Suppressor macrophage treated with lipopolysaccharide for 1 hour (primary cell): ENCODE measurements around the gene EFCAB9.

ENCODE experiments used
- DNase-seq, 3 donors: peaks; one replicate each; pipeline ENCODE4 v3.0.0-alpha.2; 2020 to 2022

Gene EFCAB9

DNA sequence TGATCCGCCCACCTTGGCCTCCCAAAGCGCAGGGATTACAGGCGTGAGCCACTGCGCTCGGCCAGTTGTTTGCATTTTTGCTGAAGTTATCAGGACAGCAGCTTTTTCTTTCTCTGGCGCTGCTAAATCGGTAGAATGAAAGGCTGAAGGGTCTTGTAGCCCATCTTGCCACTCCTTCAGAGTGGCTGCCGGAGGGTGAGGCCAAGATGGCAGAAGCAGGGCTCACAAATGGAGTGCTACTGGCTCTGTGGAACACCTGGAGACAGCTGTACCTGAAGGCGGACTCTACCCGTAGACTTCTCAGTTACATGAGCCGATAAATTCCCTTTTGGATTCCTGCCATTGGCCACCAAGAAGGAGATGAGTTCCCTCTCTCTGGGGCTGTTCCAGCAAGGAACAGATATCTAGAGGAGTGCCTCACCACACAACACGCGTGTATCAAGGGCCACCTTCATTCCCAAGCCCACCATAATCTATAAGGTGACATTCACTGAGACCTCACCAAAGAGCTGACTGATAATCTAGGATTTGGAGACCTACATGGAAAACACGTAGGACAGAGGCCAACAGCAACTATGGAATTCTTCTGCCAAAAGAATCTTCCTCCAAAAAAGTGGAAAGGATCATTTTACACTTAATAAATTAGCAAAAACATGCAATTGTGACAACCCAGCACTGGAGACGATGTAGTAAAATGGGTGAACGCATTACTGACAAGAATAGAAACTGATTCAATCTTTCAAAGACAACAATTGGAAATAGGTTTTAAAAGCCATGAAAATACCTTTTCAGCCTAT is 27.7 kb upstream of the EFCAB9 start:
- DNase-seq: no peak

DNA sequence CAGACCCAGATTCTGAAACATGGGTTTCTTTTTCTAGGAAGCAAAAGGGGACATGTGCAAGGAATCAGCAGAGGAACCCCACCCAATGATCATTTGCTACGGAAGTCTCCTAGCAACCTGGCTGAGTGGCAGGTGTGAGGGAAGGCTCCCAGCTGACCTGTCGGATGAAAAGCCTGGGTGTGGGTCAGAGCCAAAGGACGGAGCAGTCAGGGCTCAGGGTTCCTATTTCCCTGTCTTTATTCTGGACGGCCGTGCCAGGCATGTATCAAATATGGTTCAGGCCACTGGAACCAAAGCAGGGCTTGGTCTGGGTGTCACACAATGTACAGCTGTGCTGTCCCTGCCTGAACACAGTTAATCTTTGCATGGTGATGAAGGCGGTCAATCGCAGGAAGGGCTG is 26.1 kb upstream of the EFCAB9 start:
- DNase-seq: no peak

- DNase-seq: peak in 1 of 3 donors; percentile 18
These were observed 25.7 kb upstream of the EFCAB9 start for GRCh38 chr5:172168311-172168710.

GRCh38 chr5:172169216-172169615 is 24.8 kb upstream of the EFCAB9 start:
- no peak for DNase-seq

GRCh38 chr5:172170251-172170701 is 23.7 kb upstream of the EFCAB9 start:
- DNase-seq: peak in 1 of 3 donors; percentile 17

- no peak for DNase-seq
These were observed 22.9 kb upstream of the EFCAB9 start for GRCh38 chr5:172171118-172171517.

DNA sequence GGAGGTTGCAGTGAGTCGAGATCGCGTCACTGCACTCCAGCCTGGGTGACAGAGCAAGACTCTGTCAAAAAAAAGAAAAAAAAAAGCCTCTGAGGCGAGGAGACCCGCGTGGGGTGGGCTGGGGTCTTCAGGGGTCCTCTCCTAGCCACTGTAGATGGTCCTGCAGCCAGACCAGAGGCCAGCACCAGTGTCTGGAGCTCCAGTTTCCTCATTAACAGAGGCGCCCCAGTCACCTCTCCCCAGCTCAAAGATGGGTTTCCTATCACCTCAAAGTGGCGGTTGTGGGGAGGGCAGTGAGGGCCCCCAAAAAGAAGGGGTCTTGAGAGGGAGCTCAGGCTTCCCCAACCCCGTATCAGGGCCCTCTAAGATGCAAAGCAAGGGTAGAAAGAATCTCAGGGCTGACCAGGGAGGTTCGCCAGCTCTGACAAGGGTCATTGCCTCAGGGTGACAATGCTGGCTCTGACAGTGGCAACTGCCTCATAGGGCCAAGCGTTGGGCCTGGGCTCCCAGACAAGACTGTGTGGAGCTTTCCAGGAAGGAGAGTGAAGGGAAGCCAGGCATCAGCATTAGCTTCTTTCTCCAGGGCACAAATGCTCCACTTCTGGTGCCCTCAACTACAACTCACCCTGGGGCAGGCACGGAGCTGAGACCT is 20.9 kb upstream of the EFCAB9 start:
- DNase-seq: no peak

DNA sequence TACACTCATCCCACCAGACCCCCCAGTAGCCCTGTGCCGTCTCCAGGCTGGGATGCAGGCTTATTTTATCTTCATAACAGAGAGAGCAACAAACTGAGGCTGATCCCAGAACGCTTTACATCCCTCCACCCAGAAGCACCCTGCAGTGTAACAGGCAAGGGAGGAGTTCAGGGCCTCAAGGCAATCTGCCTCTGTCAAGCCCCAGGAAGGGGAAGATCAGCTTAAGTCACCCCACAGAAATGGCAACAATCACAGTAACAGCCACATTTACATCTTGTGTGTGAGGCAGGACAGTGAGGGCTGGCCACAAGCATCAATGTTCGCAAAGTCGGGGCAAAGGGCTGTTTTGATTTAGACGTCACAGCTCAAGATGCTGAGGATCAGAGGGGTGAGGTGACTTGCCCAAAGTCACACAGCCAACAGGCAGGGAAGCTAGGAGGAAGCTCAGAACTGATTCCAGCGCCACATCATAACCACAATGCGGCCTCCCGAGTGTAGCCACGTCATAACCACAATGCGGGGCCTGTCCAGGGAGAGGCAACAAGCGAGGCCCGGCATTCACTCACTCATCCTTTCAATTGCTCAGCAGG is 20.3 kb upstream of the EFCAB9 start:
- DNase-seq: peak; percentile 86 to 91 (median 89)

GRCh38 chr5:172175263-172175719 is 18.7 kb upstream of the EFCAB9 start:
- DNase-seq: peak in 2 of 3 donors; percentile 53

- peak in 2 of 3 donors; percentile 39 to 55 for DNase-seq
These were observed 16.8 kb upstream of the EFCAB9 start for GRCh38 chr5:172177176-172177575.

GRCh38 chr5:172178301-172178987 is 15.5 kb upstream of the EFCAB9 start:
- peak in 2 of 3 donors; percentile 39 to 42 for DNase-seq

- peak; percentile 94 to 97 (median 96) for DNase-seq
These were observed 14.7 kb upstream of the EFCAB9 start for GRCh38 chr5:172178991-172179989.

DNA sequence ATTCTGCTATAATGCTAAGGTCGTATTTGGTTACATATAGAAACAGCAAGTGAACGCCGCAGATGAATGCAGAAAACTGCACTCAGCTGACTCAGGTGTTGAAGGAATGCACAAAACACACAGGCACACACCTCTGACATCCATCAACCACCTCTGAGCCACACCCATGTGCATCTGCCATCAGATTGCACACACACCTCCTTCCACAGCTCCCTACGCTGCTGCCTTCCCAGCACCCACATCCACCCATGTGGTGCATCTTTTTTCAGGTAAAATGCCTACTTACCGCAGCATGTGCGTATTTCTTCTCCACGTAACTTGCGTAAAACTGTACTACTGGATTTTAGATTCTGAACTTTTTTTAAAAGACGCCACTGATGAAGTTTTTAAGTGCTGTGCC is 13.0 kb upstream of the EFCAB9 start:
- no peak for DNase-seq

DNA sequence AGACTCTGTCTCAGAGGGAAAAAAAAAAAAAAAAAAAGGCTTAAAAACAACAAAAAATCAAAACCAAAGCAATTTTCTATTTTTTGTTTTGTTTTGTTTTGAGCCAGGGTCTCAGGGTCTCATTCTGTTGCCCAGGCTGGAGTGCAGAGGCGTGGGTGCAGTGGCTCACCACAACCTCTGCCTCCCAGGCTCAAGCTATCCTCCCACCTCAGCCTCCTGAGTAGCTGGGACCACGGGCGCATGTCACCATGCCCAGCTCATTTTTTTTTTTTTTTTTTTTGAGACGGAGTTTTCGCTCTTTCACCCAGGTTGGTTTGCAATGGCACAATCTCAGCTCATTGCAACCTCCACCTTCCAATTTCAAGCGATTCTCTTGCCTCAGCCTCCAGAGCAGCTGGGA is 11.7 kb upstream of the EFCAB9 start:
- no peak for DNase-seq

- no peak for DNase-seq
These were observed 10.1 kb upstream of the EFCAB9 start for GRCh38 chr5:172183881-172184280.

- DNase-seq: peak in 1 of 3 donors; percentile 24
These were observed 8.9 kb upstream of the EFCAB9 start for GRCh38 chr5:172185096-172185461.

- no peak for DNase-seq
These were observed 7.8 kb upstream of the EFCAB9 start for GRCh38 chr5:172186114-172186695.

GRCh38 chr5:172187118-172188032 is 6.6 kb upstream of the EFCAB9 start:
- DNase-seq: peak; percentile 94 to 97 (median 95)

DNA sequence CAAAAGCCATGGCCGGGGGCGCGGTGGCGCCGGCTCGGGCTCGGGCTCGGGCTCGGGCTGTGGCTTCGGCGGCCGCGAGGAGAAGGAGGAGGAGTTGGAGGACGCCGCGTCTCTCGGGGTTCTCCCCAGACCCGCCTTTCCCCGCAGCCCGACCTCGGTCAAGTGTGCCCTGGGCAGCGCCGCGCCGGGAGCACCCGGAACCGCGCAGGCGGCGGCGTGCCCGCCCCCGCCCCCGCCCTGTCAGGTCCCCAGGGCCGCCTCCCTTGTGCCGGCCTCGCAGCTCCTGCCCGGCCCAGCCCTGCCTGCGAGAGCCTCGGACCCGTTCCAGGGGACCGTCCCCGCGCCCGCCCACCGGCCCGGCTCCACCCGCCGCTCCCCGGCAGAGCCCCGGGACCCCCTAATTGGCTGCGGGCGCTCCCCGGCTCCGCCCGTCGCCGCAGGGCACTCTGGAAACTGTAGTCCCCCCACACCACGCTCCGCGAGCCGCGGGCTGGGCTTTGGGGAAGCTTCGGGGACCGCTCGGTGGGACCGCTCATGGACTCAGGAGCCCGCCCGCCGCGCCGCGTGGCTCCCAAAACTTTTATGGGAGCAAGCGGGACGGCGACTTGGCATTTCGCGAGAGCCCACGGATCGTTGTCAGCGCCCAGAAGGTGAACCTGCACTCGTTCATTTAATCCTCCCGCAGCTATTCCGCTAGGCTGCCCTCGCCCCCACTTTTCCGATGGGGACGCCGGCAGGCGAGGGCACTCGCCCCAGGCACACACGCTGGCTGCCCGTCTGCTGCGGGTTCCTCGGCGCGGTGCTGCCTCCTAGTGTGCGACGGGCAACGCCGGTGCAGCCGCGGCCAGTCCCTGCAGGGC is 5.7 kb upstream of the EFCAB9 start, which contains the start of gene STK10:
Gene STK10 (minus strand): TSS at position 192 of the 860 bp plus-strand sequence. CDS start 182 bp downstream, at position 10.
- peak; percentile 96 to 98 (median 97) for DNase-seq
